Epithelial cell of proximal tubule (primary cell): ENCODE results near the gene UBXN10. TPM values are rescaled to one million over a fixed set of nuclear protein-coding genes. Genes with fewer than 3 reads are reported as not detected.
A peak's percentile ranks its signal among the peaks of the same experiment; 100 is the strongest.
"Not testable (repeated sequence)": the region's sequence is repeated elsewhere in the genome, so short reads cannot be mapped to it uniquely, and the experiment has no call there.

Experiments
- DNase-seq: peaks from one replicate; pipeline ENCODE4 v3.0.0-alpha.2; 2011; ENCODE audit warnings: low read depth
- H3K4me3 ChIP-seq: 2 replicates; pipeline ENCODE4 v1.5.1; 2011; ENCODE audit warnings: low read depth, mild to moderate bottlenecking, low read length
- total RNA-seq: library from RNA; depleted of rRNA; stranded (reverse); fragments of >200 nt; gene quantifications from 2 replicates; pipeline ENCODE4 v1.2.3, GENCODE V29; 2015
- TF ChIP-seq, protein P1 (sequence below): conservative IDR thresholded peaks from 2 replicates; pipeline ENCODE4 v1.5.1; 2012; ENCODE audit warnings: low read depth, mild to moderate bottlenecking, low read length

The UBXN10 gene
- total RNA-seq, 1 donor from 2014 or later = 0.23 TPM

GRCh38 chr1:20211511-20211931 is 25.6 kb downstream of the UBXN10 start:
- no peak overlapping the region for H3K4me3 ChIP-seq
- TF ChIP-seq, protein P1, sequence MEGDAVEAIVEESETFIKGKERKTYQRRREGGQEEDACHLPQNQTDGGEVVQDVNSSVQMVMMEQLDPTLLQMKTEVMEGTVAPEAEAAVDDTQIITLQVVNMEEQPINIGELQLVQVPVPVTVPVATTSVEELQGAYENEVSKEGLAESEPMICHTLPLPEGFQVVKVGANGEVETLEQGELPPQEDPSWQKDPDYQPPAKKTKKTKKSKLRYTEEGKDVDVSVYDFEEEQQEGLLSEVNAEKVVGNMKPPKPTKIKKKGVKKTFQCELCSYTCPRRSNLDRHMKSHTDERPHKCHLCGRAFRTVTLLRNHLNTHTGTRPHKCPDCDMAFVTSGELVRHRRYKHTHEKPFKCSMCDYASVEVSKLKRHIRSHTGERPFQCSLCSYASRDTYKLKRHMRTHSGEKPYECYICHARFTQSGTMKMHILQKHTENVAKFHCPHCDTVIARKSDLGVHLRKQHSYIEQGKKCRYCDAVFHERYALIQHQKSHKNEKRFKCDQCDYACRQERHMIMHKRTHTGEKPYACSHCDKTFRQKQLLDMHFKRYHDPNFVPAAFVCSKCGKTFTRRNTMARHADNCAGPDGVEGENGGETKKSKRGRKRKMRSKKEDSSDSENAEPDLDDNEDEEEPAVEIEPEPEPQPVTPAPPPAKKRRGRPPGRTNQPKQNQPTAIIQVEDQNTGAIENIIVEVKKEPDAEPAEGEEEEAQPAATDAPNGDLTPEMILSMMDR = no peak
- DNase-seq = peak; percentile 36

DNA sequence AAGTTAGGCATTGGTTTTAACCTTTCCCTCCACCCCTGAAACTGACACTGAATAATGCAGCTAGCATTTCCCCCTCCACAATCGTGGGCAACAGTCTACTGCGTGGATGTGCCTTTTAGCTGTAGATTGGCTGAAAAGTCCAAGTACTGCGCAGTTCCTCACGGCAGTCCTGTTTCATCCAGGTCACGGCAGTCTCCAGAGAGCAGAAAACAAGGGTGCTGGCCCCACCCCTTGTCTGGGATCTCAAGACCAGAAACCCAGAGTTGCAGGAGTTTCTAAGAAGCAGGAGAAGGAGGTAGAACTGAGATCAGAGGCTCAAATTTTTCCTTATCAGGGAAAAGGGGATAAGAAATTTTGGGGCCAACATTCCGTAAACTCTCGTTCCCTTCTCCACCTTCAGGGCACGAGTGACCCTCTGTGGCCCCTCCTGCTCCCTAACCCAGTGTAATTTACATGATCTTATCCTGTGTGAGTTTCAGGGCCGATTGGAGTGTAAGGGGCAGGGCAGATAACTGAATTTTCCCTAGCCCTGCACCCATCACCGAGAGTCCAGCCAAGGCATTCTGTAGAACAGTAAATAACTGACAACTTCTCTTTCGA is 26.3 kb downstream of the UBXN10 start:
- TF ChIP-seq, protein P1 = no peak
- DNase-seq = no peak
- H3K4me3 ChIP-seq = no peak overlapping the region

DNA sequence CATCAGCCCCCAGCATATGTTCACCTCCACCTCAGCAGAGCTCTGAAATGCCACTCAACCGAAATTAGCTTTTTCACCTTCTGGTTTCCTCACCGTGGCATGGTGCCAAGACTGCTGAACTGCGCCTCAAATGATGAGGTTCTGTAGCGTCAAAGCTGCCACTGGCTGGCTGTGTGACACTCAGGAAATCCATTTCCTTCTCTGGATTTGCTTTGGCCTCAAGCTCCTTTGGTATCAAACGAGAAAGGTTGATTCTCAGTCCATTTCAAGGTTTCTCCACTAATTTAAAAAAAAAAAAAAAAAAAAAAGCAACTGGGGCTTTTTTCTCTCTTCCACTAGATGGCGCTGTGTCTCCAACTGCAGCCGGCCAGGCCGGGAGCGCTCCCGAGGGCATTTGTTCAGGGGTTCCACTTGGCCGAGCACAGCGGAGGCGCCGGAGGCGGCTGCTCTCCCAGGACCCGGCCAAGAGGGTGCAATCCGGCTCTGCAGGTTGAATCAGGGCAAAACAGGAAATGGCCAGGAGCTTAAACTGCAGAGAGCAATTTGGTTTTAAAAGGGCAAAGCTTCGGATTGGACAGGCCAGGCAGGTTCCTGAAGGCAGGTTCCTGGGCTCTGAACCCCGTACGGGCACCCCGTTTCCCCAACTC is 26.9 kb downstream of the UBXN10 start:
- TF ChIP-seq, protein P1 = peak; percentile 81
- peak; percentile 53 for DNase-seq
- no peak overlapping the region for H3K4me3 ChIP-seq

- TF ChIP-seq, protein P1 = no peak
- no peak for DNase-seq
Measured at GRCh38 chr1:20215716-20216115, 29.8 kb downstream of the UBXN10 start.

GRCh38 chr1:20216574-20216973 is 30.7 kb downstream of the UBXN10 start:
- DNase-seq = no peak
- no peak overlapping the region for H3K4me3 ChIP-seq
- TF ChIP-seq, protein P1 = peak; percentile 56

More at GRCh38 chr1:20215716-20216115, 29.8 kb downstream of the UBXN10 start:
- no peak overlapping the region for H3K4me3 ChIP-seq

DNA sequence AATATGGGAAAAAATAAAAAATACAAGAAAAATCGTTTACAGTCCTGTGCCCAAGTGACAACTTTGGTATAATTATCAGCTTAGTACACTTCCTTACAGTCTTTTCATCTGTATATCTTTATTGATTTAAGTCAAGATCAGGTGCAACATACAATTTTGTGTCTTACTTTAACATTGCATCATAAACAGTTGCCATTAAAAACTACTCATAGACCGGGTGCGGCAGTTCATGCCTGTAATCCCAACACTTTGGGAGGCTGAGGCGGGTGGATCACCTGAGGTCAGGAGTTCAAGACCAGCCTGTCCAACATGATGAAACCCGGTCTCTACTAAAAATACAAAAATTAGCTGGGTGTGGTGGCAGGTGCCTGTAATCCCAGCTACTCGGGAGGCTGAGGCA is 33.2 kb downstream of the UBXN10 start:
- not testable (repeated sequence) for DNase-seq, H3K4me3 ChIP-seq

DNA sequence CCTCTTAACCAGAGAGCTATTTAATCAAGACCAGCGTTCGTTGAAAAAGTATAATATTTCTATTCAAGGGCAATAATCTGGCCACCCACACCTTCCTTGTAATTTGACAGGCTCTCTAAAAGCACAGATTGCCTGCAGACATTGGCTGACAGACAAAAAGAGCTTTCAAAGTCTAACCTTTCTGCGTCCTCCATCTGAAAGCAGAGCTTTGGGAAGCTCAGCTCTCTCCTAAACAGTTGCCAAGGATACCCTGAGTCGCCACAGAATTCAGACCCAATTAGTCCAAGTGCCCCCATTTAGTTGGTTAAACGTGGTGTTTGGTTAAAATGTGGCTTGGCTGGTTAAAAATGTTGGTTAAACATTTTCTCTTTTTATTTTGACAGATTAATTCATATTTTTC is 34.1 kb downstream of the UBXN10 start:
- no peak for DNase-seq
- TF ChIP-seq, protein P1 = no peak
- H3K4me3 ChIP-seq = no peak overlapping the region
